ENCODE results near the gene TPD52L1. TPM values are rescaled to one million over a fixed set of nuclear protein-coding genes. Genes with fewer than 3 reads are reported as not detected.

The TPD52L1 gene
- total and polyA plus RNA-seq, 9 donors: 31.9 to 71.0 (median 41.7) TPM

GRCh38 chr6:125245523-125246264 lies 92.1 kb downstream of the TPD52L1 start:
- Histone ChIP-seq H3K27ac (ENCODE audit: low read length) (no peak overlapping the region), H3K4me1 (ENCODE audit: control insufficient read depth, insufficient read depth, low read length) (no peaks in the 10 kb centered on the region), H3K36me3 (ENCODE audit: control insufficient read depth, insufficient read depth, low read length) (no peaks in the 10 kb centered on the region), H3K9me3 (replicated peaks; ENCODE audit: control insufficient read depth, low read depth, low read length) (peaks cover 2% of the 10 kb centered on the region), H3K27me3 (ENCODE audit: control insufficient read depth, insufficient read depth, low read length) (no peaks in the 10 kb centered on the region), H3K4me3 (ENCODE audit: low read length) (no peak overlapping the region)
- DNase-seq: no peak
- 79% methylated on average over 4 of the region's 7 CpGs for WGBS (ENCODE audit: insufficient coverage)

GRCh38 chr6:125246566-125246965 lies 93.0 kb downstream of the TPD52L1 start:
- H3K9me3 ChIP-seq (replicated peaks; ENCODE audit: control insufficient read depth, low read depth, low read length): peaks cover 2% of the 10 kb centered on the region
- DNase-seq: no peak
- no peaks in the 10 kb centered on the region for H3K4me1 ChIP-seq (ENCODE audit: control insufficient read depth, insufficient read depth, low read length)
- no peak overlapping the region for H3K27ac ChIP-seq (ENCODE audit: low read length)
- H3K36me3 ChIP-seq (ENCODE audit: control insufficient read depth, insufficient read depth, low read length): no peaks in the 10 kb centered on the region
- no peak overlapping the region for H3K4me3 ChIP-seq (ENCODE audit: low read length)
- H3K27me3 ChIP-seq (ENCODE audit: control insufficient read depth, insufficient read depth, low read length): no peaks in the 10 kb centered on the region

DNA sequence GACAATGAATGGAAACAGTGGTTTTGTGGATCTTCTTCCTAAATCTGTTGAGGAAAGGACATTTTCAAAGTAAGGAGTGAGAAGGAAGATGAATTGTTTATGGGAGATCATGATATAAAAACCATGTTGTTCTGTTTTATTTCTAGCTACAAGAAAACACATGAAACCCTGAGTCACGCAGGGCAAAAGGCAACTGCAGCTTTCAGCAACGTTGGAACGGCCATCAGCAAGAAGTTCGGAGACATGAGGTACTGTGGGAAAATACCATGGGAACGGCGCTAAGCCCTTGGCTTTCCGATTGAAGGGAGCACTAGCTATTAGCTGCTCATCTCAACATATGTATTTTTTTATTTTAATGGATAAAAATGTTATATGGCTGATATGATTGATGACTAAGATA lies 94.6 kb downstream of the TPD52L1 start:
- Histone ChIP-seq H3K9me3 (replicated peaks; ENCODE audit: control insufficient read depth, low read depth, low read length) (no peaks in the 10 kb centered on the region), H3K27ac (ENCODE audit: low read length) (no peak overlapping the region), H3K36me3 (ENCODE audit: control insufficient read depth, insufficient read depth, low read length) (no peaks in the 10 kb centered on the region), H3K27me3 (ENCODE audit: control insufficient read depth, insufficient read depth, low read length) (no peaks in the 10 kb centered on the region), H3K4me1 (ENCODE audit: control insufficient read depth, insufficient read depth, low read length) (peaks cover 2% of the 10 kb centered on the region), H3K4me3 (ENCODE audit: low read length) (no peak overlapping the region)
- no peak for DNase-seq
- WGBS (ENCODE audit: insufficient coverage): 89% methylated on average over 4 of the region's 7 CpGs

- H3K9me3 ChIP-seq (replicated peaks; ENCODE audit: control insufficient read depth, low read depth, low read length): no peaks in the 10 kb centered on the region
- DNase-seq: no peak
- H3K4me1 ChIP-seq (ENCODE audit: control insufficient read depth, insufficient read depth, low read length): peaks cover 2% of the 10 kb centered on the region
- no peaks in the 10 kb centered on the region for H3K36me3 ChIP-seq (ENCODE audit: control insufficient read depth, insufficient read depth, low read length)
- H3K27me3 ChIP-seq (ENCODE audit: control insufficient read depth, insufficient read depth, low read length): no peaks in the 10 kb centered on the region
- no peak overlapping the region for H3K27ac ChIP-seq (ENCODE audit: low read length)
- no peak overlapping the region for H3K4me3 ChIP-seq (ENCODE audit: low read length)
- no CpG with 5 or more reads among the region's 1 CpG for whole genome bisulfite sequencing (ENCODE audit: insufficient coverage)
Measured at GRCh38 chr6:125250511-125250910, 96.9 kb downstream of the TPD52L1 start.

DNA sequence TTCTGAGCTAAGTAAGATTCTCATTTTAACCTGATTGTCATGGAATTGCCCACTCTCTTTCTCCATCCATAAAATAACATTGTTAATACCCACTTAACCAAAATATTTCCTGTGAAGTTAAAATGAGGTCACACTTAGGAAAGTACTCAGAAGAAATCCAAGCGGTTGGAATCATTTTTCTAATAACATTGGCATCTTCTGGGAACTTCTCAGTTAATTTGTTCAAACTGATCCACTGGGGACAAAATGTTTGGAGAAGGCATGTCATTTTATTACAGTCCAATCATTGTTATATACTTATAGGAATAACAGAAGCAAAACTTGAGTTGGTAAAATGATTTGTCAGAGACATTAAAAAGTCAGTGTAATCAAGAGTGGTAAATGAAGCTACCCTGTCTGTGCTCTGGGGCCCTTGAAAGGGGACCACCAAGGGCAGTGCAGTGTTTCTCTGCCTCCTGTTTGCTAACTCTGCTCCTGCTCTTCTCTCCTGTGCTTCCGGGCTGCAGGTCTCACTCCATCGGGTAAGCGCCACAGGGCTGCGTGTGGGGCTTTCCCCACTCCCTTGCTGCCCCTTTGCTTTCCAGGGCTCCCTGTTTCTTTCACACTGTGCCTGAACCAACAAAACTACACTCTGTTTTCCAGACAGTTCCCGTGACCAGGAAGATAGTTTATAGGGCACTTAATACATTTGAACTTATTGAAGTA lies 98.1 kb downstream of the TPD52L1 start:
- no peak overlapping the region for H3K27ac ChIP-seq (ENCODE audit: low read length)
- DNase-seq: no peak
- WGBS (ENCODE audit: insufficient coverage): 14% methylated on average over 4 of the region's 6 CpGs
- no peak overlapping the region for H3K4me3 ChIP-seq (ENCODE audit: low read length)
- H3K4me1 ChIP-seq (ENCODE audit: control insufficient read depth, insufficient read depth, low read length): peaks cover 2% of the 10 kb centered on the region
- no peaks in the 10 kb centered on the region for H3K9me3 ChIP-seq (replicated peaks; ENCODE audit: control insufficient read depth, low read depth, low read length)
- H3K36me3 ChIP-seq (ENCODE audit: control insufficient read depth, insufficient read depth, low read length): no peaks in the 10 kb centered on the region
- no peaks in the 10 kb centered on the region for H3K27me3 ChIP-seq (ENCODE audit: control insufficient read depth, insufficient read depth, low read length)

- Histone ChIP-seq H3K27me3 (ENCODE audit: control insufficient read depth, insufficient read depth, low read length) (no peaks in the 10 kb centered on the region), H3K27ac (ENCODE audit: low read length) (no peak overlapping the region), H3K4me3 (ENCODE audit: low read length) (no peak overlapping the region), H3K4me1 (ENCODE audit: control insufficient read depth, insufficient read depth, low read length) (peaks cover 2% of the 10 kb centered on the region), H3K36me3 (ENCODE audit: control insufficient read depth, insufficient read depth, low read length) (no peaks in the 10 kb centered on the region), H3K9me3 (replicated peaks; ENCODE audit: control insufficient read depth, low read depth, low read length) (no peaks in the 10 kb centered on the region)
- 75% methylated on average over 1 of the region's 1 CpG for WGBS (ENCODE audit: insufficient coverage)
- no peak for DNase-seq
Measured at GRCh38 chr6:125252891-125253290, 99.3 kb downstream of the TPD52L1 start.

- Histone ChIP-seq H3K27ac (ENCODE audit: low read length) (no peak overlapping the region), H3K4me1 (ENCODE audit: control insufficient read depth, insufficient read depth, low read length) (peaks cover 2% of the 10 kb centered on the region), H3K36me3 (ENCODE audit: control insufficient read depth, insufficient read depth, low read length) (no peaks in the 10 kb centered on the region), H3K27me3 (ENCODE audit: control insufficient read depth, insufficient read depth, low read length) (no peaks in the 10 kb centered on the region), H3K4me3 (ENCODE audit: low read length) (no peak overlapping the region), H3K9me3 (replicated peaks; ENCODE audit: control insufficient read depth, low read depth, low read length) (no peaks in the 10 kb centered on the region)
- WGBS (ENCODE audit: insufficient coverage): no CpG with 5 or more reads among the region's 2 CpGs
- DNase-seq: no peak
Measured at GRCh38 chr6:125253881-125254280, 100.3 kb downstream of the TPD52L1 start.

DNA sequence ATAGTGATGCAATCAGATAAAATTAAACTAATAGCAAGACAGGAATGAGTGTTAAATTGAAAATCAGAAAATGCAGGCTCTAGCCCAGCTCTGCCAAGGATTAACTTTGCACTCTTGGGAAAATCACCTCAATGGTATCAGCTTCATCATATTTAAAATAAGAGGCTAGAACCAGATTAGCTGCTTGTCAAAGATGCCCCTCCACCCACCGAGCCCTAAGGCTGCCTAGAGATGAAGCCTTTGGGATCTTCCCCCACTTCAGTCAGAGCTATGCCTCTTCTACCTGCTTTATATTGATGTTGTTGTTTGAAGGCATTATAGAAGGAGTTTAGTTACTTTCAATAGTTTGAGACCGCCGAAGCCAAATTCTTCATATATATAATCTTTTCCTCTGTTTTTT lies 100.7 kb downstream of the TPD52L1 start:
- H3K9me3 ChIP-seq (replicated peaks; ENCODE audit: control insufficient read depth, low read depth, low read length): no peaks in the 10 kb centered on the region
- no peak overlapping the region for H3K27ac ChIP-seq (ENCODE audit: low read length)
- DNase-seq: no peak
- H3K4me3 ChIP-seq (ENCODE audit: low read length): no peak overlapping the region
- no CpG with 5 or more reads among the region's 3 CpGs for WGBS (ENCODE audit: insufficient coverage)
- H3K4me1 ChIP-seq (ENCODE audit: control insufficient read depth, insufficient read depth, low read length): peaks cover 2% of the 10 kb centered on the region
- H3K27me3 ChIP-seq (ENCODE audit: control insufficient read depth, insufficient read depth, low read length): no peaks in the 10 kb centered on the region
- H3K36me3 ChIP-seq (ENCODE audit: control insufficient read depth, insufficient read depth, low read length): no peaks in the 10 kb centered on the region

DNA sequence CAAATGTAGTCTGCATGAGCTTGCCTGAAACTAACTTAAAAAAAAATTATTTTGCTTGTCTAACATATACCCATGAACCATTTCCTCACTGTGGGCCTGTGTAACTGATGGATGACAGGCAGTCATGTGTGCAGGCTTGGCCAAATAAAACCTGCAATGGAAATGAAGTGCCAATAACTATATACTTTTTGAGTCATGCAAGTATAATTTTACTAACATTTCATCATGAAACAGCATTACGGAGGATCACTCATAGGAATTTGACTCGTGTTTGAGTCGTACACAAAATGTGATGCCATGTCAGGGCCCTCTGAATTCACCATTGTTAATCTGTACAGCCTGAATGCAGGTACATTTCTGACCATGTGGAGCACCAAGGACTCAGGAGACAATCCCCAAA lies 101.6 kb downstream of the TPD52L1 start:
- Histone ChIP-seq H3K27ac (ENCODE audit: low read length) (no peak overlapping the region), H3K27me3 (ENCODE audit: control insufficient read depth, insufficient read depth, low read length) (no peaks in the 10 kb centered on the region), H3K36me3 (ENCODE audit: control insufficient read depth, insufficient read depth, low read length) (no peaks in the 10 kb centered on the region), H3K4me3 (ENCODE audit: low read length) (no peak overlapping the region), H3K4me1 (ENCODE audit: control insufficient read depth, insufficient read depth, low read length) (peaks cover 2% of the 10 kb centered on the region), H3K9me3 (replicated peaks; ENCODE audit: control insufficient read depth, low read depth, low read length) (no peaks in the 10 kb centered on the region)
- DNase-seq: no peak
- WGBS (ENCODE audit: insufficient coverage): 100% methylated on average over 1 of the region's 3 CpGs

- no peaks in the 10 kb centered on the region for H3K36me3 ChIP-seq (ENCODE audit: control insufficient read depth, insufficient read depth, low read length)
- no peak for DNase-seq
- no peak overlapping the region for H3K4me3 ChIP-seq (ENCODE audit: low read length)
- H3K9me3 ChIP-seq (replicated peaks; ENCODE audit: control insufficient read depth, low read depth, low read length): no peaks in the 10 kb centered on the region
- H3K4me1 ChIP-seq (ENCODE audit: control insufficient read depth, insufficient read depth, low read length): no peaks in the 10 kb centered on the region
- WGBS (ENCODE audit: insufficient coverage): no CpG with 5 or more reads among the region's 3 CpGs
- H3K27ac ChIP-seq (ENCODE audit: low read length): no peak overlapping the region
- H3K27me3 ChIP-seq (ENCODE audit: control insufficient read depth, insufficient read depth, low read length): no peaks in the 10 kb centered on the region
Measured at GRCh38 chr6:125257351-125257750, 103.8 kb downstream of the TPD52L1 start.
